PFSK-1 (cell line): ENCODE results near the gene KLHL26.

ENCODE experiments used
- FOXP2 ChIP-seq: optimal IDR thresholded peaks from 2 replicates; pipeline ENCODE3; 2011; ENCODE audit warnings: borderline replicate concordance, control low read depth, inconsistent platforms; ENCODE audit not compliant: insufficient read depth; ENCODE audit errors: extremely low read length, extremely low read depth
- POLR2AphosphoS5 ChIP-seq: IDR thresholded peaks from 2 replicates; pipeline ENCODE4 v1.6.1; 2012; ENCODE audit warnings: low read depth, mild to moderate bottlenecking, control low read depth, low read length, moderate library complexity
- SIN3A ChIP-seq: IDR thresholded peaks from 2 replicates; pipeline ENCODE4 v1.6.1; 2012; ENCODE audit warnings: mild to moderate bottlenecking, low read length, moderate library complexity, borderline replicate concordance; ENCODE audit not compliant: insufficient read depth
- TAF1 ChIP-seq: IDR thresholded peaks from 2 replicates; pipeline ENCODE4 v1.6.1; 2012; ENCODE audit warnings: low read length, control low read depth, borderline replicate concordance; ENCODE audit not compliant: insufficient read depth
- TF ChIP-seq, protein P1 (sequence below), 2 experiments: IDR thresholded peaks; 2 replicates each; pipeline versions ENCODE4 v1.6.1 to v1.8.0; 2011 to 2012; ENCODE audit warnings: low read depth in 2 of 2, low read length in 2 of 2, control low read depth in 1 of 2, inconsistent platforms in 1 of 2, mild to moderate bottlenecking in 1 of 2, moderate library complexity in 1 of 2; ENCODE audit not compliant: insufficient read depth in 1 of 2

Gene KLHL26

DNA sequence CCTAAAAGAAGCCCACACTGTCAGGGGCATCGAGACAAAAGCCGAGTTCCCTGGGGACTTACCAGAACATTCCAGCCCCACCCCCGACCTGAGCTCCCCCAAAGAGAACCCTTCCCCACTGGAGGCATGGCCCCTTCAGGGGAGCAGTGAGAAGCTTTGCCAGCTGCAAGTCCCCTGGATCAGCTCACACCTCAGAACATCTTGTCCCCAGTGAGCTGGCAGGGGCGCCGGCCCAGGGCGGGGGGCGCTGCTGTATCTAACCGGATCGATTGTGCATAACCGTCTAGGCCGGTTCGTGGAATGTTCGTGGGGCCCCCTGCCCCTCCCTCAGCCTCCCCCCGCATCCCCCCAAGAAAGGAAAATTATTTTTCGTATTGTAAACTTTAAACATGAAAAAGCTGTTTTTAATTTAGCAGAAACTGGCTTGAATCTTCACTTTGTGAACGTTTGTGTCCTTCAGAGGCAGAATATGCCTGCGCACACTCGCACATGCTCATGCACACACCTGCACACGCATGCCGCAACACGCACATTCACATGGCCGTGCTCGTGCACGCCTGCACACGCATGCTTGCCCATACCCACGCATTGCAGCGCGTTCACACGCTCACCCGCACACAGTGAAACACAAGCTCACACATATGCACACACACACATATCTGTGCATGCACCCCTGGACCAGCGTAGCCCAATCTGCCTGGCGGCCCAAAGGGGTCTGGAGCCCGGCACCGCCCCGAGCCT lies 34.6 kb downstream of the KLHL26 start:
- TF ChIP-seq, protein P1, sequence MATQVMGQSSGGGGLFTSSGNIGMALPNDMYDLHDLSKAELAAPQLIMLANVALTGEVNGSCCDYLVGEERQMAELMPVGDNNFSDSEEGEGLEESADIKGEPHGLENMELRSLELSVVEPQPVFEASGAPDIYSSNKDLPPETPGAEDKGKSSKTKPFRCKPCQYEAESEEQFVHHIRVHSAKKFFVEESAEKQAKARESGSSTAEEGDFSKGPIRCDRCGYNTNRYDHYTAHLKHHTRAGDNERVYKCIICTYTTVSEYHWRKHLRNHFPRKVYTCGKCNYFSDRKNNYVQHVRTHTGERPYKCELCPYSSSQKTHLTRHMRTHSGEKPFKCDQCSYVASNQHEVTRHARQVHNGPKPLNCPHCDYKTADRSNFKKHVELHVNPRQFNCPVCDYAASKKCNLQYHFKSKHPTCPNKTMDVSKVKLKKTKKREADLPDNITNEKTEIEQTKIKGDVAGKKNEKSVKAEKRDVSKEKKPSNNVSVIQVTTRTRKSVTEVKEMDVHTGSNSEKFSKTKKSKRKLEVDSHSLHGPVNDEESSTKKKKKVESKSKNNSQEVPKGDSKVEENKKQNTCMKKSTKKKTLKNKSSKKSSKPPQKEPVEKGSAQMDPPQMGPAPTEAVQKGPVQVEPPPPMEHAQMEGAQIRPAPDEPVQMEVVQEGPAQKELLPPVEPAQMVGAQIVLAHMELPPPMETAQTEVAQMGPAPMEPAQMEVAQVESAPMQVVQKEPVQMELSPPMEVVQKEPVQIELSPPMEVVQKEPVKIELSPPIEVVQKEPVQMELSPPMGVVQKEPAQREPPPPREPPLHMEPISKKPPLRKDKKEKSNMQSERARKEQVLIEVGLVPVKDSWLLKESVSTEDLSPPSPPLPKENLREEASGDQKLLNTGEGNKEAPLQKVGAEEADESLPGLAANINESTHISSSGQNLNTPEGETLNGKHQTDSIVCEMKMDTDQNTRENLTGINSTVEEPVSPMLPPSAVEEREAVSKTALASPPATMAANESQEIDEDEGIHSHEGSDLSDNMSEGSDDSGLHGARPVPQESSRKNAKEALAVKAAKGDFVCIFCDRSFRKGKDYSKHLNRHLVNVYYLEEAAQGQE (IDR thresholded peaks at IDR 0.05; ENCODE audit: insufficient read depth in 1 of 2, low read depth in 2 of 2, low read length in 2 of 2) = no peak
- no peak for TF ChIP-seq SIN3A
- TF ChIP-seq TAF1 = no peak
- TF ChIP-seq POLR2AphosphoS5 = no peak
- no peak for TF ChIP-seq FOXP2

DNA sequence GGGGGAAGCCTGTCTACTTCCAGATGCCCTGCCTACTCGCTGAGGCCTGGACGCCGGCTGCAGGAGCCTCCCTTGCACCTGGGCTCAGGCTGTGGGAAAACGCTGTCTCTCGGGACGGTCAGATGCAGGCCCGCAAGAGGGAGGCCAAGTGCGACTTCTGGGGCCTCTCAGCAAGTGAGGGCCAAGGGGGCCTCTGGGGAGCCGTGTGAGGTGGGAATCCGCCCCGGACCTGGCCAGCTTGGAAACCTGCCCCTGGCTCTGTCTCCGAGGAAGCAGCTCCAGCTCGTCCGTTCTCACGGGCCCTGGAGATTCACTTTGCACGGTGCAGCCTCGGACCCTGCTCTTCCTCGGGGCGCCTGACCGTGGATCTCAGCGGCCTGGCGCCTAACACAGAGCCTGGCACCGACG lies 35.2 kb downstream of the KLHL26 start:
- TF ChIP-seq TAF1 (no peak), FOXP2 (no peak), POLR2AphosphoS5 (no peak), SIN3A (no peak)
- TF ChIP-seq, protein P1 (IDR thresholded peaks at IDR 0.05; ENCODE audit: insufficient read depth in 1 of 2, low read depth in 2 of 2, low read length in 2 of 2) = no peak

DNA sequence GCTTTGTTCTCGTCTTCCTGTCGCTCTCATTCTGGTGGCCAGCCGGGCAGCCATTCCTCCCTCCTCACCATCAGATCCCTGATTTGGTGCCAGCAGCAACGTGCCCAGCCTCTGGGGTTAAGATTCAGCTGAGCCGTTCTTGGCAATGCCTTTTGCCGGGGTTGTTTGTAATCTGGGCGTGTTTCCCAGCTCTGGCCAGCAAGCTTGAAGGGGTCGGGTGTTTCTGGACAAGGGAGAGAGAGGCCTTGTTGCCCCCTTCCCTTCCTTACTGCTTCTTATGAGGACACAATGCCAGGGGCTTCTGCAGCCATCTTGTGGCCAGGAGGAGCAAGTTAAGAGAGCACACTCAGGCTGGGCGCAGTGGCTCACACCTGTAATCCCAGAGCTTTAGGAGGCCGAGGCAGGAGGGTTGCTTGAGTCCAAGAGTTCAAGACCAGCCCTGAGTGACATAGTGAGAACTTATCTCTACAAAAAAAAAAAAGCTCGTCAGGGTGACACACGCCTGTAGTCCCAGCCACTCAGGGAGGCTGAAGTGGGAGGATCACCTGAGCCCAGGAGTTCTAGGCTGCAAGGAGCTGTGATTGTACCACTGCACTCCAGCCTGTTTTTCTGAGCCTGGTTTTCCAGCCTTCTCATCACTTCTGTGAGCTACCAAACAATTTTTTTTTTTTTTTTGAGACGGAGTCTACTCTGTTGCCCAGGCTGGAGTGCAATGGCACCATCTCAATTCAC lies 35.9 kb downstream of the KLHL26 start:
- no peak for TF ChIP-seq TAF1
- TF ChIP-seq POLR2AphosphoS5 = no peak
- no peak for TF ChIP-seq FOXP2
- TF ChIP-seq, protein P1 (IDR thresholded peaks at IDR 0.05; ENCODE audit: insufficient read depth in 1 of 2, low read depth in 2 of 2, low read length in 2 of 2) = no peak
- TF ChIP-seq SIN3A = no peak

DNA sequence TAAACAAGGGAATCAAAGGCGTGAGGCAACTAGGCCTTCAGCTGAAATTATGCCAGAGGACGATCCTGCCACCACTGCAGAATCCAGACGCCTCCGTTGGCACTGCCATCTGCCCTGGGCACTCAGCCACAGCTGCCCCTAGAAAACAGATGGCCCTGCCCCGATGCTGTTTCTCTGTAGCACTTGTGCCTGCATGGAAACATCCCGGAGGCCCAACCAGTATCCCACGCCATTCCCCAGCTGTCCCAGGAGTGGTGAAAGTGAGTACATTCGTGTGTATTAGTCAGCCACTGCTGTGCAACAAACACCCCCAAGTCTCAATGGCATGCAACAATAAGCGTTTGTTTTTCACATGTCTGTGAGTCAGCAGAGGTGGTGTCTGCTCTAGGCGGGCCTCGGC lies 37.8 kb downstream of the KLHL26 start:
- TF ChIP-seq TAF1 (no peak), FOXP2 (no peak), POLR2AphosphoS5 (no peak), SIN3A (no peak)
- TF ChIP-seq, protein P1 (IDR thresholded peaks at IDR 0.05; ENCODE audit: insufficient read depth in 1 of 2, low read depth in 2 of 2, low read length in 2 of 2) = no peak
